ENCODE results near the gene MRFAP1. TPM values are rescaled to one million over a fixed set of nuclear protein-coding genes. Genes with fewer than 3 reads are reported as not detected.

MRFAP1 gene
- total RNA-seq, 1 donor from 2014 or later = 235 TPM

DNA sequence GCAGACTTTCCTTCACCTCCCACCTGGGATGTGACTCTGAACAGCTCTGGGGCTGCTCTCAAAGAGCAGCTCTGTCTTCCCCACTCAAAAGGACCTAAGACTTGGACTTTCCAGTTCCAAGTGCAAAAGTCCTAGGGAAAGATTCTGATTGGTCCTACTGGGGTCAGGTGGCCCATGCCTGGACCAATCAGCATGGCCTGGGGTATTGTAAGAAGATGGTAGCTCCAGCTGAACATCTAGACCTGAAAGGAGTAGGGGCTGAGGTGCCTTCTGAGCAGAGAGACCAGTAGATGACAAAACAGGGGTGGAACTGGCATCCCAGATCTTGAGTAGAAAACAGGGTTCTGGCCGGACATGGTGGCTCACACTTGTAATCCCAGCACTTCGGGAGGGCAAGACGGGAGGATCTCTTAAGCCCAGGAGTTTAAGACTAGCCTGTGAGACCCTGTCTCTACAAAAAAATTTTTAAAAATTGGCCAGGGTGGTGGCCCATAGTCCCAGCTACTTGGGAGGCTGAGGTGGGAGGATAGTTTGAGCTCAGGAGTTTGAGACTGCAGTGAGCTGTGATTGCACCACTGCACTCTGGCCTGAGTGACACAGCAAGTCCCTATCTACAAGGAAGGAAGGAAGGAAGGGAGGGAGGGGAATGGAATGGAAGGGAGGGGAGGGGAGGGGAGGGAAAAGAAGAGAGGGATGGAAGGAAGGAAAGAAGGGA is 27.4 kb upstream of the MRFAP1 start:
- Histone ChIP-seq H3K27ac (no peak overlapping the region), H3K36me3 (peaks cover 53% of the 10 kb centered on the region), H3K27me3 (no peaks in the 10 kb centered on the region), H3K4me3 (no peak overlapping the region), H3K4me1 (no peaks in the 10 kb centered on the region), H3K9me3 (no peaks in the 10 kb centered on the region)
- intact Hi-C loops (cut with DNase I) = no loop called here
- ATAC-seq (no peak), DNase-seq (no peak)
- TF ChIP-seq, protein P1, sequence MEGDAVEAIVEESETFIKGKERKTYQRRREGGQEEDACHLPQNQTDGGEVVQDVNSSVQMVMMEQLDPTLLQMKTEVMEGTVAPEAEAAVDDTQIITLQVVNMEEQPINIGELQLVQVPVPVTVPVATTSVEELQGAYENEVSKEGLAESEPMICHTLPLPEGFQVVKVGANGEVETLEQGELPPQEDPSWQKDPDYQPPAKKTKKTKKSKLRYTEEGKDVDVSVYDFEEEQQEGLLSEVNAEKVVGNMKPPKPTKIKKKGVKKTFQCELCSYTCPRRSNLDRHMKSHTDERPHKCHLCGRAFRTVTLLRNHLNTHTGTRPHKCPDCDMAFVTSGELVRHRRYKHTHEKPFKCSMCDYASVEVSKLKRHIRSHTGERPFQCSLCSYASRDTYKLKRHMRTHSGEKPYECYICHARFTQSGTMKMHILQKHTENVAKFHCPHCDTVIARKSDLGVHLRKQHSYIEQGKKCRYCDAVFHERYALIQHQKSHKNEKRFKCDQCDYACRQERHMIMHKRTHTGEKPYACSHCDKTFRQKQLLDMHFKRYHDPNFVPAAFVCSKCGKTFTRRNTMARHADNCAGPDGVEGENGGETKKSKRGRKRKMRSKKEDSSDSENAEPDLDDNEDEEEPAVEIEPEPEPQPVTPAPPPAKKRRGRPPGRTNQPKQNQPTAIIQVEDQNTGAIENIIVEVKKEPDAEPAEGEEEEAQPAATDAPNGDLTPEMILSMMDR (IDR thresholded peaks at IDR 0.05) = no peak

DNA sequence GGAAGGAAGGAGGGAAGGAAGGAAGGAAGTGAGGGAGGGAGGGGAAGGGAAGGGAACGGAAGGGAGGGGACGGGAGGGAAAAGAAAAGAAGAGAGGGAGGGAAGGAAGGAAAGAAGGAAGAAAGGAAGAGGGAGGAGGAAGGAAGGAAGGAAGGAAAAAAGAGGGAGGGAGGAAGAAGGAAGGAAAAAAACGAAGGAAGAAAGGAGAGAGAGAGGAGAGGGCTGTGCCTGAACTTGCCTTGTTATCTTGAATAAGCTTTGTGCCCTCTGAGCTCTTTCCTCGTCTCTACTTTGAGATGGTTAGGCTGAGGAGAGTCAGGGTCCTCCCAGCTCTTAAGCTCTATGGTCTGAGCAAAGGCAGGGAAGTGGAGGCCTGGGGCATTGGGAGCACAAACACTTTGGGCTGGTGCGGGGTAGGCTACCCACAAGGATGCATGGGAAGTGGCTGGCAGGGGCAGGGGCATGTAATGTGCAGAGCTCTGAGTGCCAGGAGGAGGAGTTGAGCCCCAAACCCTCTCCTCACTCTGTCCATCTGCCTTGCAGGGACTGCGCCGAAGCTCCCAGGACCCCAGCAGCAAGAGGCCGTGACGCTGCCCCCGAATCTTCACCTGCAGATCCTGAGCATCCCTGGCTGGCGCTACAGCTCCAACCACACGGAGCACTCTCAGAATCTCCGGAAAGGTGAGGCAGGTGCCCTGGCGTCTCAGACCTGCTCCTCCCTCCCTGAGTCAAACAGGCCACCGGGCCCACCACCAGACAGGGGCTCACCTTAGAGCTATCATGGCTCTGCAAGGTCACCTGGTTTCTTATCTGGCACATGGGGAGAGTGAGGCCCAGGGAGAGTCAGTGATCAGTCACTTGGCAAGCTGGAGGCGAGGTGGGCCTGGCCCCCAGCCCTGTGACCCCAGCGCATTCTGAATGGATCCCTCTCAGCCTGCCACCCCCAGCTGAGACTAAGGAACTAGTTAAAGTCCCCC is 26.5 kb upstream of the MRFAP1 start:
- Histone ChIP-seq H3K4me3 (no peak overlapping the region), H3K4me1 (no peaks in the 10 kb centered on the region), H3K27ac (no peak overlapping the region), H3K36me3 (peaks cover 53% of the 10 kb centered on the region), H3K9me3 (no peaks in the 10 kb centered on the region), H3K27me3 (no peaks in the 10 kb centered on the region)
- intact Hi-C loops (cut with DNase I) = no loop called here
- DNase-seq = no peak
- no peak for ATAC-seq
- TF ChIP-seq, protein P1 (IDR thresholded peaks at IDR 0.05) = no peak

DNA sequence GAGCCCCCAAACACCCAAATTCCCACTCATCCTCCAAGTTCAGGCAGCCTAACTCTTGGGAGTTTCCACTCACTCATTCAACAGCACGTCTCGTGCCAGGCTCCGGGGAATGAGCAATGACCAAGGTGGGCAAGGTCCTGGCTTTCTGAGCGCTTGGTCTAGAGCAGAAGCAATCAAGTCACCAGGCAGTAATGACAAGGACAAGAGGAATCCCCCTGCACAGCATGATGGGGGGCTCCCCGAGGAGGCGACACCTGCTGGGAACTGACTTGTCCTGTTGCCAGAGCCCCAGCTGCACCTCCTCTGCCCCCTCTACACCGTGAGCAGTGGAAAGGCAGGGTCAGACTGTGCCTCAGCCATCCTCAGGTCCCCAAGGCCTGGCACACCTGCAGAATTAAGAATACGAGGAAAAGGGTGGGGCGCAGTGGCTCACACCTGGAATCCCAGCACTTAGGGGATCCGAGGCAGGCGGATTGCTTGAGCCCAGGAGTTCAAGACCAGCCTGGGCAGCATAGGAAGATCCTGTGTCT is 25.7 kb upstream of the MRFAP1 start:
- Histone ChIP-seq H3K27me3 (no peaks in the 10 kb centered on the region), H3K9me3 (no peaks in the 10 kb centered on the region), H3K4me1 (no peaks in the 10 kb centered on the region), H3K4me3 (no peak overlapping the region), H3K27ac (no peak overlapping the region), H3K36me3 (peaks cover 55% of the 10 kb centered on the region)
- DNase-seq (no peak), ATAC-seq (no peak)
- intact Hi-C loops (cut with DNase I) = no loop called here
- TF ChIP-seq, protein P1 (IDR thresholded peaks at IDR 0.05) = no peak

DNA sequence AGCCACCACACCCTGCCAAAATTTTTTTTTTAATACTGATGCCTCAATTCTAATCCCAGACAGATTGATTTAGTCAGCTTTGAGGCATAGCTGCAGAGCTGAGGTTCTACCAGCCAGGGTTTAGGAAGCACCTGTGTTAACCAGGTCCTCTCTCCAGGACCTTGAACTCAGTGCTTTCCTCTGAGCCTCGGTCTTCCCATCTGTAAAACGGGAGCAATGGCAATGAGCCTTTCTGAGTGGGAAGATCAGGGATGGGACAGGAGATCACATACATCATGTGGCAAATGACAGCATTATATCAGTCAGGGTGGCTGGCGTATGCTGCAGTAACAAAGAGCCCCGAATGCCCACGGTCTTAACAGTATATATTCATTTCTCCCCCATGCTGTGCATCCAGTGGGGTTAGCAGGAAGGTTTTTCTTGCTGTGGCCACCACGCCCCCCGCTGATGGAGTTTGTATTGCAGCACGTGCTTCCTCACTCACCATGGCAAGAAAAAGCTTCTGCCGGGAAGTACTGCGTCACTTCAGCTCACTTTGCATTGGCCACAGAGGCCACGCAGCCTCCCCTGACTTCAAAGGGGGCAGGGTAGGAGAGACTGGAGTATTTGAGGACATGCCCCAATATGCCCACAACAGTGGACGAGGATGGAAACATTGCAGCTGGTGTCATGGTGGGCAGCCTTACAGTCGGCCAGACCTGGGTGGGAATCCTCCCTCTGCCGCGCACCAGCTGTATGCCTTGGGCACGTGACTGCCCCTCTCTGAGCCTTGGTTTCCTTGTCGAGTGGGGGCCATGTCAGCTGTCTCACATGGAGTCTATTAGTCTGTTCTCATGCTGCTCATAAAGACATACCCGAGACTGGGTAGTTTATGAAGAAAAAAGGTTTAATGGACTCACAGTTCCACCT is 24.1 kb upstream of the MRFAP1 start:
- H3K27me3 ChIP-seq = no peaks in the 10 kb centered on the region
- ATAC-seq (no peak), DNase-seq (no peak)
- H3K9me3 ChIP-seq = no peaks in the 10 kb centered on the region
- intact Hi-C loops (cut with DNase I) = no loop called here
- H3K4me3 ChIP-seq = no peak overlapping the region
- H3K4me1 ChIP-seq = no peaks in the 10 kb centered on the region
- H3K36me3 ChIP-seq = peaks cover 39% of the 10 kb centered on the region
- no peak overlapping the region for H3K27ac ChIP-seq
- TF ChIP-seq, protein P1 (IDR thresholded peaks at IDR 0.05) = no peak

DNA sequence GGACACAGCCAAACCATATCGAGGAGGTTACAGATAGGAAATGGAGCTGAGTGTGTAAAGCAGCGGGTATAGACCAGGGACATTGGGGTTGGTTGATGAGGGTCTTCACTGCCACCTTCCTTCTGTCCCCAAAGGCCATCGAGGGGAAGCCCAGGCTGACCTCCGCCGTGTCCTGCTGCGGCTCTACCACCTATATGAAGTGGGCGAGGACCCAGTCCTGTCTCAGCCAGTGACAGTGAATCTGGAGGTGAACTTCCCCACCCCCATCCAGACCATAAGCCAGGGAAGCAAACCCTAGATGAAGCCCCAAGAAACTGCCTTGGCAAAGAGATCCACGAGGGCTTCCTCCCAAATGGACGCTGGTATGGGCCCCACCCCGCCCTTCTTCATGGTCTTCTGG is 23.2 kb upstream of the MRFAP1 start:
- DNase-seq (no peak), ATAC-seq (no peak)
- no peaks in the 10 kb centered on the region for H3K4me1 ChIP-seq
- H3K27ac ChIP-seq = no peak overlapping the region
- TF ChIP-seq, protein P1 (IDR thresholded peaks at IDR 0.05) = no peak
- no peaks in the 10 kb centered on the region for H3K9me3 ChIP-seq
- H3K27me3 ChIP-seq = no peaks in the 10 kb centered on the region
- H3K36me3 ChIP-seq = peaks cover 36% of the 10 kb centered on the region
- intact Hi-C loops (cut with DNase I) = no loop called here
- H3K4me3 ChIP-seq = no peak overlapping the region

Measured in upper lobe of right lung (tissue), 1 donor.